Measurements from ENCODE around the gene PHC2.

The PHC2 gene

GRCh38 chr1:33375316-33375715 lies 55.6 kb downstream of the PHC2 start:
- no peak overlapping the region for H3K4me3 ChIP-seq (ENCODE audit: low read depth, low read length)
- no peak for TF ChIP-seq CTCF (IDR thresholded peaks at IDR 0.05; ENCODE audit: low read depth, low read length)

- H3K4me3 ChIP-seq (ENCODE audit: low read depth, low read length) = no peak overlapping the region
- TF ChIP-seq CTCF (IDR thresholded peaks at IDR 0.05; ENCODE audit: low read depth, low read length) = no peak
These were observed 56.4 kb downstream of the PHC2 start for GRCh38 chr1:33374336-33375105.

GRCh38 chr1:33373606-33374005 lies 57.3 kb downstream of the PHC2 start:
- H3K4me3 ChIP-seq (ENCODE audit: low read depth, low read length) = no peak overlapping the region
- TF ChIP-seq CTCF (IDR thresholded peaks at IDR 0.05; ENCODE audit: low read depth, low read length) = no peak

- TF ChIP-seq CTCF (IDR thresholded peaks at IDR 0.05; ENCODE audit: low read depth, low read length) = no peak
- no peak overlapping the region for H3K4me3 ChIP-seq (ENCODE audit: low read depth, low read length)
These were observed 58.2 kb downstream of the PHC2 start for GRCh38 chr1:33372677-33373076.

GRCh38 chr1:33372162-33372561 lies 58.7 kb downstream of the PHC2 start:
- TF ChIP-seq CTCF (IDR thresholded peaks at IDR 0.05; ENCODE audit: low read depth, low read length) = no peak
- no peak overlapping the region for H3K4me3 ChIP-seq (ENCODE audit: low read depth, low read length)

- TF ChIP-seq CTCF (IDR thresholded peaks at IDR 0.05; ENCODE audit: low read depth, low read length) = no peak
- H3K4me3 ChIP-seq (ENCODE audit: low read depth, low read length) = no peak overlapping the region
These were observed 59.6 kb downstream of the PHC2 start for GRCh38 chr1:33371334-33371733.

- H3K4me3 ChIP-seq (ENCODE audit: low read depth, low read length) = no peak overlapping the region
- TF ChIP-seq CTCF (IDR thresholded peaks at IDR 0.05; ENCODE audit: low read depth, low read length) = no peak
These were observed 60.1 kb downstream of the PHC2 start for GRCh38 chr1:33370827-33371226.
